Measurements from ENCODE around the gene ZBTB46.
"Not testable (repeated sequence)": the region's sequence is repeated elsewhere in the genome, so short reads cannot be mapped to it uniquely, and the experiment has no call there.

ZBTB46 gene

GRCh38 chr20:63789836-63790571 is 41.1 kb downstream of the ZBTB46 start:
- DNase-seq (ENCODE audit: low read depth in 2 of 2): no peak

GRCh38 chr20:63787749-63788148 is 43.3 kb downstream of the ZBTB46 start:
- DNase-seq (ENCODE audit: low read depth in 2 of 2): no peak

- DNase-seq (ENCODE audit: low read depth in 2 of 2): no peak
Measured at GRCh38 chr20:63787302-63787701, 43.8 kb downstream of the ZBTB46 start.

GRCh38 chr20:63785691-63786131 is 45.4 kb downstream of the ZBTB46 start:
- no peak for DNase-seq (ENCODE audit: low read depth in 2 of 2)

- DNase-seq (ENCODE audit: low read depth in 2 of 2): no peak
Measured at GRCh38 chr20:63783970-63784369, 47.1 kb downstream of the ZBTB46 start.

- DNase-seq (ENCODE audit: low read depth in 2 of 2): peak in 1 of 2 donors; percentile 23
Measured at GRCh38 chr20:63782521-63782971, 48.5 kb downstream of the ZBTB46 start.

GRCh38 chr20:63782051-63782471 is 49.0 kb downstream of the ZBTB46 start:
- peak in 1 of 2 donors; percentile 53 for DNase-seq (ENCODE audit: low read depth in 2 of 2)

- no peak for DNase-seq (ENCODE audit: low read depth in 2 of 2)
Measured at GRCh38 chr20:63781181-63781580, 49.9 kb downstream of the ZBTB46 start.

GRCh38 chr20:63778857-63779256 is 52.2 kb downstream of the ZBTB46 start:
- DNase-seq (ENCODE audit: low read depth in 2 of 2): no peak

- DNase-seq (ENCODE audit: low read depth in 2 of 2): no peak
Measured at GRCh38 chr20:63778034-63778752, 52.9 kb downstream of the ZBTB46 start.

- no peak for DNase-seq (ENCODE audit: low read depth in 2 of 2)
Measured at GRCh38 chr20:63777614-63778013, 53.5 kb downstream of the ZBTB46 start.

GRCh38 chr20:63776875-63777274 is 54.2 kb downstream of the ZBTB46 start:
- DNase-seq (ENCODE audit: low read depth in 2 of 2): not testable (repeated sequence)

- no peak for DNase-seq (ENCODE audit: low read depth in 2 of 2)
Measured at GRCh38 chr20:63775096-63775978, 55.7 kb downstream of the ZBTB46 start.

- no peak for DNase-seq (ENCODE audit: low read depth in 2 of 2)
Measured at GRCh38 chr20:63774306-63774705, 56.8 kb downstream of the ZBTB46 start.

GRCh38 chr20:63773571-63774241 is 57.4 kb downstream of the ZBTB46 start:
- no peak for DNase-seq (ENCODE audit: low read depth in 2 of 2)

GRCh38 chr20:63772781-63773518 is 58.1 kb downstream of the ZBTB46 start:
- no peak for DNase-seq (ENCODE audit: low read depth in 2 of 2)

GRCh38 chr20:63771046-63771707 is 59.9 kb downstream of the ZBTB46 start:
- no peak for DNase-seq (ENCODE audit: low read depth in 2 of 2)

GRCh38 chr20:63769891-63770474 is 61.1 kb downstream of the ZBTB46 start:
- DNase-seq (ENCODE audit: low read depth in 2 of 2): no peak

- no peak for DNase-seq (ENCODE audit: low read depth in 2 of 2)
Measured at GRCh38 chr20:63768591-63769515, 62.2 kb downstream of the ZBTB46 start.

All from stimulated activated CD8-positive, alpha-beta memory T cell treated with anti-CD3 and anti-CD28 coated beads, Interleukin-7, amount 100 ng/mL, for 4 hours (primary cell).